GM19463 (cell line): ENCODE data around the gene CACNB1.
A peak's percentile ranks its signal among the peaks of the same experiment; 100 is the strongest.

ENCODE experiments used
- ATAC-seq: cut with Tn5 transposase; IDR thresholded peaks from one replicate; pipeline ENCODE4 v1.9.1; 2021; ENCODE audit warnings: mild to moderate bottlenecking, moderate library complexity; ENCODE audit not compliant: unreplicated experiment

Gene CACNB1

GRCh38 chr17:39225959-39226683 lies 28.7 kb upstream of the CACNB1 start:
- ATAC-seq, result no peak

GRCh38 chr17:39225308-39225958 lies 28.0 kb upstream of the CACNB1 start, which contains the start of gene STAC2:
Gene STAC2, minus strand, starts transcription at chr17:39225945. Its CDS starts 443 bp downstream, at chr17:39225502.
- no peak for ATAC-seq

- no peak for ATAC-seq
Observed at GRCh38 chr17:39224778-39225307, 27.4 kb upstream of the CACNB1 start.

DNA sequence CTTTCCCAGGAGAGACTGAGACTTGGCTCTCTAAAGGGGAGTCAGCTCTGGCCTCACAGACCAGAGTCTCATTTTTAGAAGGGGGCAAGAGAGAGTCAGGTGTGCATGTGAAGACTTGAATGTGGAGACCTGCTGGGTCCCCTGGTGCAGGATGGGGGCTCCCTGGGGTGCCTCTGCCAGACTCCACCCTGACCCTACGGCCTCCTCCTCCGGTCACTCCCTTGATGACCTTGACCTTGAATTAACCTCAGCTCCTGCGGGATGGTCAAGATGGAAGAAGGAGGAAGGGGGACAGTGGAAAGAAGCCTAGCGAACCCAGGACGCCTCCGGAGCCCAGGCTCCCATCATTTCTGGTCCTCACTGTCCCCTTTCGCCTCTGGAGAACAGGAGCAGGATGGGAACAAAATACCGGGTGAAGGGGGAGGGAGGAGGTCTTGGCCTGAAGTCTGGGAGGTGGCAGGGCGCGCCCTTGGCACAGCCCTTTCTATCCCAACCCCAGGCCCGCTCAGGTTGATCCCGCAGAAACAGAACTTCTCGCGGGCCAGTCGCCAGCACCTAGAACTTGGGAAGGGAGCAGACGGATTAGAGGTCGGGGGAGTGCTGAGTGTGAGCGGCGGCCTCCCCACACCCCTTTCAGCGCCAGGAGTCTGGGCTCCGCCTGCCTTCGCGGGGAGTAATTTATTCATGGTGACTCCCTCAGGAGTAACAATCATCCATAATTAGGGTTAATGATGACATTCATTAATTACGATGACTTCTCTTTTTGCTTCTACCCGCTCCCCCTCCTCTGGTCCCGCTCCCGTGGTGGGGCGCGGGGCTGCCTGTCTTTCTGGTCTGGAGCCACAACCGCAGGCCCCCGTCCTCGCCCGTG lies 26.7 kb upstream of the CACNB1 start:
- no peak for ATAC-seq

GRCh38 chr17:39222866-39223834 lies 25.7 kb upstream of the CACNB1 start:
- ATAC-seq, result no peak

DNA sequence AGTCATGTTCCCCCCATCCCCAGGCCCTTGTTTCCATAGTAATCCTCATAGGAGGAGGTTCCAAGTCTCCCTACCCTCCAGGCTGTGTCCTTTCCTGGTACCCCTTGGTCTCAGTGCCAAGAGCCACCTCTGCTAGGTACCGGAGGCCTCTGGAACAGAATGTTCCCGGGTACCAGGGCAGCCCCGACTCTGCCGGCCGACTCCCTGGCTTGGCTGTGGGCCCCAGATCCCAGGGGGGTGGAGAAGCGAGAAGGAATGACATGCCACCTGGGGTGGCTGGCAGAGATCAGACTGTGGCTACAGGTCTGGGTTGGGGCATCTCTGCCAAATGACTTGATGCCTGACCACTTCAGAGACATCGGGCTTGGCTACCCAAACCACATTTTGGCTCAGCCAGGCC lies 24.7 kb upstream of the CACNB1 start:
- no peak for ATAC-seq

DNA sequence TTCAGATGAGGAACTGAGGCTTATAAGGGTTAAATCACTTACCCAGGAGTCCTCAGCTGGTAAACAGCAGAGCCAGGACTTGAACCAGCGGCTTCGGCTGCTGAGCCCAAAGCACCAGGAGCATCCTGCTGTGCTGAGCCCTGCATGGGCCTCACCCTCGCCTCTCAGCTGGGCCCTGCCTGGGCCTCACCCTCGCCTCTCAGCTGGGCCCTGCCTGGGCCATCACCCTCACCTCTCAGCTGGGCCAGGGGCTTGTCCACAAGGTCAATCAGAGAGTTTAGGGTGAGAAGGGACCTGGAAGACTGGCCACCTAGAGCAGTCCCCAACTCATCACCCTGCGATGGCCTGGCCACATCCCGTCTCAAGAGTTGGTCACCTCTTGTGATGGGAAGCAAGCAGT lies 24.1 kb upstream of the CACNB1 start:
- ATAC-seq, result no peak

DNA sequence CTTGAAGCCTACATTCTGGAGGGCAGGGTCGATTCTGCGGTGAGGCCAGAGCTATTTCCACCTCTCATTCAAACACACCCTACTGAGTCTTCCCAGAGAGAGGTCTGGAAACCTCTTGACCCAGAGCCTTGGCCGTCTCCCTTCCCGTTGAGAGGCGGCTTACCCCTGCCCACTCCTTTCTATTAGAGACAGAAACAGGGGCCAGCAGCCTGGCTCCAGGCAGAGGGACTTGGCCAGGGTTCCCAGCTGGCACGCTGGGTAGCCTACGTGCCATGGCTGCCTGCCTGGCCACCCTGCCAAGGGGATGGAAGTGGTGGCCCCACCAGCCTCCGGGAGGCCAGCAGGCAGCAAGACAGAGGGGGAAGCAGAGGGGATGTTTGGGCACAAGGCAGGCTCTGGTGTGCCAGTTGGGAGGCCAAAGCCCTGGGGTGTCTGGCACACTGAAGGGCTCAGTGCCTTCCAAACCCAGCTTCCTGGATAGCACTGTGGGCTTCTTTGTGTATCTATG lies 22.2 kb upstream of the CACNB1 start:
- ATAC-seq, result no peak

DNA sequence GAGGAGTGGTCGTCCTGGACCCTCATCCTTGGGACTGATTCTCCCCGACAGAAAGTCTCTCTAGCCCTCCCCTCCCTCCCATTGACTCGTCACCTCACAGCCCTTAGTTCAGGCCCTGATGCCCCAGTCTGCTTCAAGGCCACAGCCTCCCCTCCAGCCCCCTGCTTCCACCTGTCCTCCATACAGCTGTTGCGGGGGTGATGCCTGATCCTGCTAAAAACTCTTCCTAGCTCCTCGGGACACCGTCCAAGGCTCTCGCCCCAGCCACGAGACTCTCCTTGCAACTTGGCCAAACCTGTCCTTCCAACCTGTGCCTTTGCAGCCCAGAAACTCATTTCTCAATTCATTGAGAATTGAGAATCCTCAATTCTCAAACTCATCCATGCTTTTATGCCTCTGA lies 21.4 kb upstream of the CACNB1 start:
- no peak for ATAC-seq

- no peak for ATAC-seq
Observed at GRCh38 chr17:39217734-39218369, 20.4 kb upstream of the CACNB1 start.

GRCh38 chr17:39213852-39214251 lies 16.4 kb upstream of the CACNB1 start:
- ATAC-seq, result no peak

GRCh38 chr17:39212841-39213480 lies 15.5 kb upstream of the CACNB1 start:
- no peak for ATAC-seq

DNA sequence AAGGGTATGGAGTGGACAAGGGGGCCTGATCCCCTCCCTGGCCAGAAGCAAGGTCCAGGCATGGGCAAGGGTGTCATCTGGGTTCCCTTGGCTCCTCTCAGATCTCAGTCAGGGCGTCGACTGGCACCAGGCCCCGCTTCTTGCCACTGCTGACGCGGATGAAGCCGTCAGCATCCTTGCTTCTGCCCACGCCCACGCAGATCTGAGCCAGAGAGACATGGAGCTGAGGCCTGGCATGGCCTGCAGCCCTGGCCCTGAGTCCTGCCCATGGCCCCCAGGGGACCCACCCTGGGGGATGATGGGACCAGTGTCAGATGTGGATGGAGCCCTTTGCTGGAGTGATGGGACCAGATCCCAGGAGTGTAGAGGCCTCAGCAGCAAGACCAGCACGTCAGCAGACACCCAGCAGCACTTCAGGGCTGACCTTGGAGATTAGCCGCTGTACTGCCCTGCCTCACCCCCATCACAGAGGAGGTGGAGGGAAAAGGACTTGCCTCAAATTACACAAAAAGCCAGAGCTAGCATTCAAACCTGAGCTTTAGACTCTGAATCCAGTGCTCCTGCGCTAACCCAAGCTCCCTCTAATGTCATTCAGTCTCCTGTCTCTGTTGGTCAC lies 14.8 kb upstream of the CACNB1 start:
- no peak for ATAC-seq

DNA sequence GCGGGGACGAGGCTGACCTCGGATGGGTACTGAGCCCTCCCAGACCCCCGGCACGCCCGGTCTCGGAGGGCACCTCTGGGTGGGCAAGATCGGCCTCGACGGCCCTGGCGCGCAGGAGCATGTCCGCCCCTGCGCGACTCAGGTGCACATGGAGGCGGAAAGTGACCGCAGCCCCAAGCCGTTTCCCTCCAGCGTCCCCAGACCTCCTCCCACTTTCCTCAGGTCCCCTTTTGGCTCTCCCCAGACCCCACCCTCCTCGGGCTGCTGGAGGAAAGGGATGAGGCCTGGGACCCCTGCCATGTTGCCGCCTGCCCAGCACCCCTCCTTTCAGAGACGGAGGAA lies 12.6 kb upstream of the CACNB1 start:
- no peak for ATAC-seq

DNA sequence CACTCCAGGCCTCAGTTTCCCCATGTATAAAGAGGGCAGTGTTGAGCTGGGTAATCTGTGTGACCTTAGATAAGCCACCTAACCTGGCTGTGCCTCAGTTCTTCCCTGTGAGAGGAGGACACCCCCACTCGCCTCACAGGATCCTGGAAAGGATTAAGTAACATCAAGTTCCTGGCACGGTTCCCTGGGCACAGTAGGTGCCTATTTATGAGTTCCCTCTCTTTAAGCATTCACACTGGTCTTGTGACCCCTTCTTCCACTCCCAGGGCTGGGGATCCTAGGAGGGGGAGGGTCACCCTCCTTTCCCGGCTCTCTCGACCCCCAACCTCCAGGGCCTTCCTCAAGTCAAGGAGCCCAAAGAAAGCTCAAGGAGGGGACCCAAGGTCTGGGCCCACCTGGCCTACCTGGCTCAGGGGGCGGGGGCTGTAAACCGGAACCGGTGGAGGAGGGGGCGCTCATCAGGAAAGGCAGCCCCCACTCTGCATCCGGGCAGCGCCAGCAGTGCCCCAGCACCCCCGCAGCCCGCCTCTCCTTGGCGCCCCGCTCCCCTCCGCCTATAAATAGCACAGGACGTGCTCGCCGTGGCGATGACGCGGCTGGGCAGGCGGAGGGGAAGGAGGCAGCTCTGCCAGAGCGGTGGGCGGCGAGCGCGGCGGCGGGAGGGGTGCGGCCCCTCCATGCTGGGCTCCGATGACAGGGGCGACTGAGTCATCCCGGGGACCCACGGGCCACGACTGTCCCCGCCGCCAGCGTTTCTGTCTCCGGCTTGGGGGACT lies 12.0 kb upstream of the CACNB1 start:
- ATAC-seq, result no peak

DNA sequence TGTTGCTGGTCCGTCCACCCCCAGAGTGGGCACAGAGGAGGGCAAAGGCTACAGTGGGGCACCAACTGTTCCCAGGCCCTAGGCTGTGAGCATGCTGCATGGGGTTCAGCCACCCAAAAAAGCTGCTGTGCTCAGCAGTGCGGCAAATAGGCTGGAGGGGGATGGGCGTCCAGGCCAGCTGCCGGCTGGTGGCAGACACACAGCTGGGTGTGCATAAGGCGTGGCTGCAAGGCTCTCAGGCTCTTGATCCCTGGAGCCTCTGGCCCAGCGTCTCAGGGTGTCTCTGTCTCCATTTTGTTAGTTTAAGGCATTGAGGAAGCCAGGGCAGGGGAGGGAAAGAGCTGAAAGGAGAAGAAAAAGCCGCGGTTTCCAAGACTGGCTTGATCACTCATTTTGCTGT lies 11.4 kb upstream of the CACNB1 start:
- ATAC-seq, result peak; percentile 60

DNA sequence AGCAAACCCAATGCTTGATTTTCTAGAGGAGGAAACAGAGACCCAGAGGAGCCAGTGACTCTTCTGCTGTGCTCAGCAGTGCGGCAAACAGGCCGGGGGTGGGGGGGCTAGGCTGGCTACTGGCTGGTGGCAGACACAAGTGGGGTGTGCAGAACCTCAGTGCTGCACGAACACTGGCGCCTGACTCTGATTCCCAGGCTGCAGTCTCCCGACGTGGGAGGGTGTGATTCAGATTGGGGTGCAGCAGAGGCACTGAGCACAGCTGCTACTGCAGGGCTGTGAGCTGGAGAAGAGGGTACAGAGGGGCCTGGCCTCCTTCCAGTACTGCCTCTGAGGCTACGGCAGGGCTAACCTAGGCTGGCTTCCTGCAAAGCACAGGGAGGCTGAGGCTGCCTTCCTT lies 10.7 kb upstream of the CACNB1 start:
- no peak for ATAC-seq

DNA sequence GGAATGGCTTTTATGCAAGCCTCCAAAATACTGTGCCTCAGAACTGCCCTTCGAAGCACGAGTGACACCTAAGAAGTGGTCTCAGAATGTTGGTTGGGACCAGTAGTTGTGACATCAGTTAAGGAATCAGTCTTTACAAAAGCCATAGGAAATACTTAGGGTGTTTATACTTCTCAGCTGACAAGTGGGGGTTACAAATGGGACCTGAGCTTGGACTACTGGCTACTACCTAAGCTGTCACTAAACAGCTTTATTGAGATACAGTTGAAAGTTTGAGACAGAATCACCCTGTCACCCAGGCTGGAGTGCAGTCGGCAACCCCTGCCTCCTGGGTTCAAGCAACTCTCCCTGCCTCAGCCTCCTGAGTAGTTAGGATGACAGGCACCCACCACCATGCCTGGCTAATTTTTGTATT lies 7.7 kb upstream of the CACNB1 start:
- ATAC-seq, result no peak
